ENCODE data around the gene TPD52L1. TPM values are rescaled to one million over a fixed set of nuclear protein-coding genes. Genes with fewer than 3 reads are reported as not detected.

Gene TPD52L1
- total and polyA plus RNA-seq, 2 experiments from 2014 or later = 22.8 to 24.0 TPM

- H3K27ac Mint-ChIP-seq = no peak overlapping the region
- H3K9me3 Mint-ChIP-seq = no peaks in the 10 kb centered on the region
- H3K27me3 ChIP-seq (ENCODE audit: insufficient read depth) = no peaks in the 10 kb centered on the region
- no peaks in the 10 kb centered on the region for H3K36me3 ChIP-seq (ENCODE audit: insufficient read depth)
- H3K4me3 Mint-ChIP-seq = no peak overlapping the region
- H3K4me3 ChIP-seq = no peak overlapping the region
- no peaks in the 10 kb centered on the region for H3K27me3 Mint-ChIP-seq (ENCODE audit: insufficient read depth, low read depth, poor library complexity)
- TF ChIP-seq NANOG (IDR thresholded peaks at IDR 0.05; ENCODE audit: borderline replicate concordance) (no peak), JUNB (IDR thresholded peaks at IDR 0.05; ENCODE audit: unreplicated experiment) (no peak), ZNF462 (CRISPR knock-in tag; IDR thresholded peaks at IDR 0.05) (no peak), ZNF114 (CRISPR knock-in tag; IDR thresholded peaks at IDR 0.05) (no peak), EZH2phosphoT487 (IDR thresholded peaks at IDR 0.05; ENCODE audit: unreplicated experiment) (no peak), CTCF (conservative IDR thresholded peaks at IDR 0.05; ENCODE audit: low read depth in 2 of 2) (no peak), ZNF331 (CRISPR knock-in tag; IDR thresholded peaks at IDR 0.05; ENCODE audit: low read depth) (no peak), POLR2AphosphoS5 (IDR thresholded peaks at IDR 0.05; ENCODE audit: low read depth) (no peak), EZH2 (IDR thresholded peaks at IDR 0.05; ENCODE audit: low read depth, unreplicated experiment) (no peak), REST (IDR thresholded peaks at IDR 0.05; ENCODE audit: unreplicated experiment) (no peak), ETS1 (IDR thresholded peaks at IDR 0.05) (no peak), CREB1 (CRISPR knock-in tag; IDR thresholded peaks at IDR 0.05; ENCODE audit: low read depth) (no peak), STAT1 (IDR thresholded peaks at IDR 0.05; ENCODE audit: unreplicated experiment) (no peak)
- no peak overlapping the region for H2AFZ ChIP-seq
- H3K79me2 ChIP-seq (replicated peaks; ENCODE audit: insufficient read depth) = no peaks in the 10 kb centered on the region
- no peak overlapping the region for H3K4me2 ChIP-seq
- H3K9me2 ChIP-seq (ENCODE audit: insufficient read depth) = no peaks in the 10 kb centered on the region
- H3K4me1 Mint-ChIP-seq = peaks cover 18% of the 10 kb centered on the region
- H3F3A ChIP-seq (replicated peaks; ENCODE audit: low read depth) = no peaks in the 10 kb centered on the region
- no peaks in the 10 kb centered on the region for H4K20me1 ChIP-seq (replicated peaks; ENCODE audit: insufficient read depth)
- ATAC-seq (no peak), DNase-seq (ENCODE audit: low spot score) (no peak)
- H3K36me3 Mint-ChIP-seq (ENCODE audit: low read depth) = no peaks in the 10 kb centered on the region
- H3K27ac ChIP-seq (ENCODE audit: low read depth) = no peak overlapping the region
- peaks cover 7% of the 10 kb centered on the region; the same call in 1 of the 2 replicates for H3K4me1 ChIP-seq (ENCODE audit: insufficient read depth)
Measured at GRCh38 chr6:125217992-125218391, 64.4 kb downstream of the TPD52L1 start.

Measured in GM23338 (cell line).